Cardiac fibroblast (primary cell): Measurements from ENCODE around the gene OR2AE1.
"Not testable (repeated sequence)": the region's sequence is repeated elsewhere in the genome, so short reads cannot be mapped to it uniquely, and the experiment has no call there.

Experiments used
- DNase-seq, 2 donors: peaks; one replicate each; pipeline versions ENCODE4 v3.0.0 to v3.0.0-alpha.2; 2010; ENCODE audit warnings: low read depth in 2 of 2
- H3K4me3 ChIP-seq, 2 donors: replicated peaks in 1 of 2; 1 replicate in 1 of 2; 2 replicates in 1 of 2; pipeline ENCODE4 v1.5.1; 2011; ENCODE audit warnings: low read depth in 2 of 2, low read length in 2 of 2, mild to moderate bottlenecking in 2 of 2, moderate library complexity in 1 of 2
- TF ChIP-seq, protein P1 (sequence below): IDR thresholded peaks from one replicate; pipeline ENCODE4 v1.5.1; 2011; ENCODE audit warnings: low read depth, mild to moderate bottlenecking, low read length, inconsistent platforms

OR2AE1 gene

DNA sequence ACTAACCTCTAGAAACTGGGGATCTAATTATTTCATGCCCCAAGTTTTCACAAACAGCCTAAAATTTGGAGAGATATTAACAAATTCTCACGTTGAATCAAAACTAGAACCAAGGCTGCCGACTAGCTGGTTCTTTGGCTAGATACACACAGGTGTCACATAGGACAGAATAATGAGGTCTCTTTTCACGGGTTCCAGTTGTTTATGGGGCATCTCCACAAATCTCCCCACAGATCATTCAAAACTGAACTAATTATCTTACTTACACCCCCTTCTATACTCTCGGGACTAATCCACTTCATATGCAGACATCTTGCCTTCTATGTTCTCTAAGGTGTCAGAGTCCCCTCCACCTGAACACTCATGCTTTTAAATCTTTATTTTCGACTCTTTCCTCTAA is 16.4 kb upstream of the OR2AE1 start:
- TF ChIP-seq, protein P1, sequence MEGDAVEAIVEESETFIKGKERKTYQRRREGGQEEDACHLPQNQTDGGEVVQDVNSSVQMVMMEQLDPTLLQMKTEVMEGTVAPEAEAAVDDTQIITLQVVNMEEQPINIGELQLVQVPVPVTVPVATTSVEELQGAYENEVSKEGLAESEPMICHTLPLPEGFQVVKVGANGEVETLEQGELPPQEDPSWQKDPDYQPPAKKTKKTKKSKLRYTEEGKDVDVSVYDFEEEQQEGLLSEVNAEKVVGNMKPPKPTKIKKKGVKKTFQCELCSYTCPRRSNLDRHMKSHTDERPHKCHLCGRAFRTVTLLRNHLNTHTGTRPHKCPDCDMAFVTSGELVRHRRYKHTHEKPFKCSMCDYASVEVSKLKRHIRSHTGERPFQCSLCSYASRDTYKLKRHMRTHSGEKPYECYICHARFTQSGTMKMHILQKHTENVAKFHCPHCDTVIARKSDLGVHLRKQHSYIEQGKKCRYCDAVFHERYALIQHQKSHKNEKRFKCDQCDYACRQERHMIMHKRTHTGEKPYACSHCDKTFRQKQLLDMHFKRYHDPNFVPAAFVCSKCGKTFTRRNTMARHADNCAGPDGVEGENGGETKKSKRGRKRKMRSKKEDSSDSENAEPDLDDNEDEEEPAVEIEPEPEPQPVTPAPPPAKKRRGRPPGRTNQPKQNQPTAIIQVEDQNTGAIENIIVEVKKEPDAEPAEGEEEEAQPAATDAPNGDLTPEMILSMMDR = no peak
- no peak for DNase-seq
- H3K4me3 ChIP-seq = no peak overlapping the region

DNA sequence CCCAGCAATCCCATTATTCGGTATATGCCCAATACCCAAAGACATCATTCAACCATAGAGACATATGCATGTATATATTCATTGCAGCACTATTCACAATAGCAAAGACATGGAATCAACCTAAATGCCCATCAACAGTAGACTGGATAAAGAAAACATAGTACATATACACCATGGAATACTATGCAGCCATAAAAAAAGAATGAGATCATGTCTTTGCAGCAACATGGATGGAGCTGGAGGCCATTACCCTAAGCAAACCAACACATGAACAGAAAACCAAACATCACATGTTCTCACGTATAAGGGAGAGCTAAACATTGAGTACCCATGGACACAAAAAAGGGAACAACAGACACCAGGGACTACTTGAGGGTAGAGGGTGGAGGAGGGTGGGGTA is 13.5 kb upstream of the OR2AE1 start:
- not testable (repeated sequence) for DNase-seq, H3K4me3 ChIP-seq

DNA sequence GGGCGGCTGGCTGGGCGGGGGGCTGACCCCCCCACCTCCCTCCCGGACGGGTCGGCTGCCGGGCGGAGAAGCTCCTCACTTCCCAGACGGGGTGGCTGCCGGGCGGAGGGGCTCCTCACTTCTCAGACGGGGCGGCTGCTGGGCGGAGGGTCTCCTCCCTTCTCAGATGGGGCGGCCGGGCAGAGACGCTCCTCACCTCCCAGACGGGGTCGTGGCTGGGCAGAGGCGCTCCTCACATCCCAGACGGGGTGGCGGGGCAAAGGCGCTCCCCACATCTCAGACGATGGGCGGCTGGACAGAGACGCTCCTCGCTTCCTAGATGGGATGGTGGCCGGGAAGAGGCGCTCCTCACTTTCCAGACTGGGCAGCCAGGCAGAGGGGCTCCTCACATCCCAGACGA is 11.5 kb upstream of the OR2AE1 start:
- DNase-seq, H3K4me3 ChIP-seq: not testable (repeated sequence)

DNA sequence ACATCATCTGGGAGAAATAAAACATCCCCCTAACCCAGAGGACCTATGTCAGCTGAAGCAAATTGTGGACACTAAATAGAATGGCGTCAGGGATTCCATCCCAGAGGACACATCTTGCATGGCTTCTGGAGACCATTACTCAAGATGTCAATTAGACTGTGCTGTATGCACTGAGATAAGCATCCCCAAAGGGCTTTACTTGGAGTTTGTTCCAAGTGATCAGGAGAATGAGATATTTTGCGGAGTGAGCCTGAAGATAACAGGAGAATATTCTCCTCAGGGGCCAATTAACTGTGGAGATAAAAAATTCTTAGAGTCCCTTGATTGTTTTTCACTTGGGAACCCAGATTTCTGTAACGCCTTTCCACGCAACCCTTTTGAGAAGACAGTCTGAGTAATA is 4.5 kb upstream of the OR2AE1 start:
- TF ChIP-seq, protein P1 = no peak
- DNase-seq = no peak
- no peak overlapping the region for H3K4me3 ChIP-seq

DNA sequence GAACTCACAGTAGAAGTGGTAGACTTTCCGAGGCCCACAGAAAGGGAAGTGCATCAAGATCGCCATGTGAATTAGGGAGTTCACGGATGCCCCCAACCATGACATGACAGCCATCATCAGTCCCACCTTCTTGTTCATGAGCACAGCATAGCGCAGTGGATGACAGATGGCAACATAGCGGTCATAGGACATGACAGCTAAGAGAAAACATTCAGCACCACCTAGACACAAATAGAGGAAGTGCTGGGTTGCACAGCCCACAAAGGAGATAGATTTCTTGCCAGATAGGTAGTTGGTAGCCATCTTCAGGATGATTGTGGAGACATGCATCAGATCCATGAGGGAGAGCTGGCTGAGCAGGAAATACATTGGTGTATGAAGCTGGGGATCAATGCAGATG is 342 bp downstream of the OR2AE1 start:
- TF ChIP-seq, protein P1 = no peak
- H3K4me3 ChIP-seq = no peak overlapping the region
- no peak for DNase-seq

DNA sequence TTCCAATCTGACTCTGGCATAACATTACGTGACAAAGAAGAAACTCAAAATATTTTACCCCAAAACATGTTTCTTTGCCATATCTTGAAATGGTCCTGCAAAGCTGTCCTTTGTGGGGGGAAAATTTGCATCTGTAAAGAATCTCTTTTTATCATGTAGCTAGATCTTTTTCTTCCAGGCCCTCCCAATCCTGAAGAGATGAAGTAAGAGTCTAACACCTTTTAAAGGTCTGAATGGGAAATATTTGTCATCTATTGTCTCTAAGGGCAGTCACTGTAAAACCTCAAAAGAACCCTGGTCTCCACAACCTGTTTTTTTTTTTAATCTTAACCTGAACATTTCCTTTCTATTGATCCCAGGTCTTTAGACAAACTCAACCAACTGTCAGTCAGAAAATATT is 8.6 kb downstream of the OR2AE1 start:
- no peak overlapping the region for H3K4me3 ChIP-seq
- TF ChIP-seq, protein P1 = no peak

DNA sequence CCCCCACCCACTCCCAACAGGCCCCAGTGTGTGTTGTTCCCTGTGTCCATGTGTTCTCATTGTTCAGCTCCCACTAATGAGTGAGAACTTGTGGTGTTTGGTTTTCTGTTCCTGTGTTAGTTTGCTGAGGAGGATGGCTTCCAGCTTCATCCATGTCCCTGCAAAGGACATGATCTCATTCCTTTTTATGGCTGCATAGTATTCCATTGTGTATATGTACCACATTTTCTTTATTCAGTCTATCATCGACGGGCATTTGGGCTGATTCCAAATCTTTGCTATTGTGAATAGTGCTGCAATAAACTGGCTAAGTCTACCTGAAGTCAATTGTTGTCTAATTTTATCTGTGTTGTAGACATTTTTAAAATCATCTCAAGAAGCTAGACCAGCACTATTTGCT is 9.4 kb downstream of the OR2AE1 start:
- not testable (repeated sequence) for H3K4me3 ChIP-seq, DNase-seq

More for the DNA sequence above, 8.6 kb downstream of the OR2AE1 start:
- no peak for DNase-seq

DNA sequence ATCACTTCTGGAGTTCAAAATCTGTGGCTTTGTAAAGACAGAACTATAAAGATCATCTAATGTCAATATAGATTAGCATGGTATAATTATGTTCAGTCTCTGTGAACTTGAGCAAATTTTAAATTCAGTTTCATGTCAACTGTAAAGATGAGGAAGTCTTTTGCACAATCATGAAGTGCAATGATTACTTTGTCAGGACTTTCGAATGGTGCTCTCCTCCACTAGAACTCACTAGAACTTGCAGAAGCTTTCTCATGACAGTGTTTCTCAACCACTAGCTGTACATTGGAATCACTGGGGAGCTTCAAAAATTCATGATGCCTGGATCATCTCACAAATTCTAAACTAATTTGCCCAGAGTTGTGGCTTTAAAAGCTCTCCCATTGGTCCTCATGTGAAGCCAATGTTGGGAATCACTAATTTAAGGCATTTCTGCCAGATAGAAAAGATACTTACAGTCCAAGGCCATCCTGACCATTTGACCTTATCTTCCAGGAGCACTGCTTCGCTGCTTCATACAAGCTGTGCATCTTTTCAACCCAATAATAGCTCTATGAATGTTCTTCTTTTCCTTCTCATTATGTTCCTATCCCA is 12.9 kb downstream of the OR2AE1 start:
- TF ChIP-seq, protein P1 = no peak
- DNase-seq = peak in 1 of 2 donors; percentile 20
- H3K4me3 ChIP-seq = no peak overlapping the region
